GM19193 (cell line): ENCODE measurements around the gene NOS1.

Source experiments
- POLR2A ChIP-seq: IDR thresholded peaks from 4 replicates; pipeline ENCODE4 v1.6.1; 2011; ENCODE audit not compliant: insufficient read depth, insufficient read length; ENCODE audit errors: extremely low read depth

Gene NOS1

DNA sequence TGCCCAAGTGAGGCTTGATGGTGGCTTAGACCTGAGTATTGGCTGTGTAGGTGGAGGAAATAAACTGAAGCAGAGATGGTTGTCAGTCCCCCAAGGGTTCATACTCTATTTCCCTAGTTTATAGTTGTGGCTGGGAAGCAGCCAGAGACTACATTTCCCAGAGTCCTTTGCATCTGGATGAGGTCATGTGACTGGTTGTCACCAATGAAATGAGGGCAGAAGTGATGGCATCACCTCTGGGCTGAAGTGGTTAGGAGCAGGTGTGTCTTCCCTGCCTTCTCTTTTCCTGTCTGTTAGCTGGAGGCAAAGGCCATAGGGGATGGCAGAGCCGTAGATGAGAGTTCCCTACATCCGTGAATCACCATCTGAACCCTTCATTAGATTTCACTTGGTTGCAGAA, 16.3 kb upstream of the NOS1 start:
- no peak for TF ChIP-seq POLR2A

DNA sequence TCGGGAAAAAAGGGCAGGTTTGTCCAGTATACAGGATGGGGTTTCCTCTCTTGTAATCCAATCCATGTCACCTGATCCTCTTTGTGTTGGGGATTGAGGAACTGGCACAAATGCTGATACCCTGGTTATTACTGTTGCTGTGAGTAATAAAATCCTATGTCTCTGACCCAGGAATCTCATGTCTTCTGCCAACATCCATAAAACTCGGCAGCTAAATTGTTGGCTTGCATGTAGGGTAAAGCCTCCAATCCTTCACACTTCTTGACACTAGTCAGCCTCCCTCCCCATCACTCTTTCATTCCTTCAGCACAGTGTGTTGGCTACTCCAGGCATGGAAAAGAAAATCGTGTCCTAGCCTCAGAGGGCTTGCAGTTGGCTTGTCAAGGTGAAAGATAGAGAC, 9.2 kb upstream of the NOS1 start:
- TF ChIP-seq POLR2A = no peak

DNA sequence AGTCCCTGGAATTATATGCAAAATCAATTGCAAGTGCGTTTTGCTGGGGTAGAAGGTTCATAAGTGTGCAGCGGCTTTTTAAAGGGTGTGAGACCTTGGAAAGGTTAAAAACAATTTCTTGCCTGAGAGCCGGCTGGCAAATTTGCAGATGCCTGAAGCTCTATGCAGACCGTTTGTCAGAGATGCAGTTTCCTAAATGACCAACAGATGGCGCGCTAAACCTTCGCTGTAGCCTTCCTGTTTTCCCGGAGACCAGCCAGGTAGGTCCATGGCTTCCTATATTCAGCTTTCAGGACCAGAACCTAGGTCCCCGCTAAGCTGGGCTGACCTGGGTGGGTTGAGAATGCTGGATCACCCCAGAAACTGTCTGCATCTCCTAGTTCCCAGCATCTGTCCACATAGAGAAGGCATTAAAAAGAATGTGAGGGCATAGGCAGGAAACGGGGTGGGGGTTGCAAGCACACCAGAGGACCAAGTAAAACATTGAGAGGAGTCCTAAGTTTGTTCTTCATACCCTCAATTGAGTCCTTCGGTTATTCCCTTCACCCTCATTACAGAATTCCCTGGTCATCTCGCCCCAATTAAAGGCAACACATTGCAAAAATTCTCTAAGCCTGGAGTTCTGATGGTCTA, 5.7 kb upstream of the NOS1 start:
- no peak for TF ChIP-seq POLR2A

DNA sequence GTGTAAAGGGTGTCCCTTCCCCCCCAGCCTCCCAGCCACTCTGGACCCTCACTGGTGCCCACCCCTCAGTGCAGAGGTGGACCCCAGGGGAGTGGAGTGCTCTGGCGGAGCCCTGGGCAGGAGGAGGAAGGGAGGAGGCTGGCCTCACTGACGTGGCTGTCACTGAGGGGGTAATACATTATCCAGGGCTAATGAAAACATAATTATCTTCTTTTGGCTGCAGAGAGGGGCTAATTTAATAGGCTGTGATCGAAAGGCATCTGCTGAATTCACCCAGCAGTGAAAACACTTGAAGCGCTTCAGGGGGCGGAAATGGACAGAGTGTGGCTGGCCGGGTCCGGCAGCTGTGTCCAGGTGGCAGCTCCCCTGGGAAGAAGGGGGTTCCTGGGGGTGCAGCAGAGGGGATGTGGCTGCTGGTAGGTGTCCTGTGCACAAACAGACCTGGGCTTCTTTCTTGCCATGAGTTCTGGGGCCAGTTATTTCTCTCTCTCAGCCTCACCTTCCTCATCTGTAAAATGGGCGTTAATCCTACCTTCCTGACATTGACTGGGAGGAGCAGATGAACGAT, 3.7 kb upstream of the NOS1 start:
- TF ChIP-seq POLR2A = no peak

DNA sequence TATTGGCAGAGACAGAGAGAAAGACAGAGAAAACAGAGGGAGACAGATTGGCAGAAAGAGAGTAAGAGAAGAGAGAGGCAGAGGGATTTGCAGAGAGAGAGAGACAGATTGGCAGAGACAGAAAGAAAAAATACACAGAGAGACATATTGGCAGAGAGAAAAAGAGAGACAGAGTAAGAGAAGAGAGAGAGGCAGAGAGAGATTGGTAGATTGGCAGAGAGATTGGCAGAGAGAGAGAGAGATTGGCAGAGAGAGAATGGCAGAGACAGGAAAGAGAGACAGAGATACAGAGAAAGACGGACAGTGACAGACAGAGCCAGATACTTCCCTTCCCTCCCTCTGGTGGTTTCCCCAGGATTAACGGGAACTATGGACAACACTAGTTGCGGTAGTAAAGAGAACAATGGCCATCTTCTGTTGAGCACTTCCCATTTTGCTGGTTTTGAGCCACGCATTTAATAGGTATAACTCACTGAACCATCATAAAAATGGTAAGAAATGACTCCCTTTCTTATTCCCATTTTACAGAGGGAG, 2.6 kb upstream of the NOS1 start:
- no peak for TF ChIP-seq POLR2A

DNA sequence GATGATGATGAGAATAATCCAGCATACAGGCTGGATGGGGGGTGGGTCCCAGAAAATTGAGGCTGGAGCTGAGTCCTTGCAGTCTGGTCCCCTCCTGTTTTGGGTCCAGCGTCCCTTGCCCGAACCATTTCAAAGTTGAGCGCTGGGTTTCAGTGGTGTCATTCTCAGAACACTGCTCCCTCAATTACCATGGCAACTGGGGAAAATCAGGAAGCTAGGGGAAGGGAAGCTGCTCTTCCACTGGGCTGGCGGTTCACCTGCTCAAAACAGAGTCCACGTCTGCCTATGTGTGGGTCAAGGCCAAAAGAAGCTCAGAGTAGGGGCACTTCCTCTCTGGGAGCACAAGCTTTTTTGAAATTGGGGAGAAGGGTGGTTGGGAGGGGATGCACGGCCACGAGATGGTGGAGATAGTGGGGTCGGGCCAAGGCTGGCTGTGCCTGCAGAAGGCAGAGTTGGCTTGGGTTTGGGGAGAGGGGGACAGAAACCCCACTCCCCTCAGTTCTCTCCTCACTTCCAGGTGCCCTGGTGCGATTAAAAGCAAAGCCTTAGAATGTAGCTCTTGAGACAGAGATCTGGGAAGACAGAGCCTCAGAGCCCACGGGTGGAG, 1.7 kb upstream of the NOS1 start:
- TF ChIP-seq POLR2A = no peak

DNA sequence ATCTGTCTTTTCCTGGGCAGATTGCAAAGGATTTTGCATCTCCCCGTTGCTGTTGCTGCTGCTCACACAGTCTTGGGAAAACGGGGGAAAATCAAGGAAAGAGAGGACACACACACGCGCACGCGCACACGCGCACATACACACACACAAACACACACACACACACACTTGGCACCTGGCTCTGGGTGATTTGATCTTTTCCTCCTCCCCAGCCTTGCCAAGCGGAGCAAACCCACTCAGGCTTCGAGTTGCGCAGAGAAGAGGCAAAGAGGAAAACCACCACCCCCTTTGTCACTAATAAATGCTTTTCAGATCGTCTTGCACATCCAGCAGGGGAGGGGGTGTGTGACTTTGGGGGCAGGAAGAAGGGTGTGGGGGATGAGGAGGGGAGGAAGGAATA, 965 bp upstream of the NOS1 start:
- no peak for TF ChIP-seq POLR2A

DNA sequence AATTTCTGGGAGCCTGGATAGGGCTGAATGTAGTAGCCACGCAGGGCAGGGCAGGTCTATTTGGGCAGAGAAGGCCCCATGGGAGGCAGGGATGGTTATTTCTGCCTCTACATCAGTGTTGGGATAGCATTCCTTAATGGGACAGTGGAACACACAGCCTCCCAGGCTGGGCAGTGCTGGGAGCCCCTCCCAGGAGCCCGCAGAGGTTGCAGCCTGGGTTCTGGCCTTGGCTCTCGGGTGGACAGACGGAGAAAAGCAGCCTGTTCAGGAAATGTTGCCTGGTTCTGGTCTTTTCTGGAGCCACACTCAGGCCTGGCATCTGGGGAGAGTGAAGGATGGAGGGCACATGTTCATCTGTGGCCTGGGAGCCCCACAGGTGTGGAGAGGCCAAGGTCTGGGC, 479 bp upstream of the NOS1 start:
- TF ChIP-seq POLR2A = no peak

DNA sequence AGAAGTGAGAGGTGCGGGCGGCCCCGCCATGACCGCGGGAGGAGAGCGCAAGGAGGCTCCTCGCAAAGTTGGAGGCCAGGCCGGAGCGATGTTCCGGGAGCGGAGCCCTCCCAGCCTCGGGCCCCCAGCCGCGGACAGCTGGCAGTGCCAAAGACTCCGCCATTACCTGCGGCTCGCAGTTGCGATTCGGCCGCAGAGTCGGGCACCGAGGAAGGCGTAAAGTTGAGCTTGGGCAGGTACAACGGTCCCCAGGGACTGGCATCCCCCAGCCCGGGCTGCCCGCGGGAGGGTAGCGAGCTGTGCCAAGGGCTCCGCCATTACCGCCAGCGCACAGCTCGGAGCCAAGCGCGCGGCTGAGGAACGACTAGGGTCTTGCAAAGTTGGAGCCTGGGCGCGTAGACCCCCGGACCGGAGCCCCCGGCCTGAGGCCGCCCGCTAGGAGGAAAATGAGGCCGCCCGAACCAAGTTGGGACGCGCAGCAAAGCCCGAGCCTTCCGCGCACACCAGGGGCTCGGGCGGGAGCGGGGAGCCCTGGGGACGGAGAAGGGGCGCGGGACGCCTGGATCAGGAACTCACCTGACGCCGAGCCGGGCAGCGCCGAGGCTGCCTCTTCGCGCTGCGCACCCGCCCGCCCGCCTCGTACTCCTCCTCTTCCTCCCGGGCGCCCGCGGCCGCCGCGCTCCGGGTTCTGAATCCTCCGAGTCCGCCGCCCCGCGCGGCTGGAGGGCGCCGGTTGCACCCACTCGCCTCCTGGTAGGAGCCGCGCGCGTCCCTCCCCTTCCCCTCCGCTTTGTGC, 677 bp downstream of the NOS1 start:
- no peak for TF ChIP-seq POLR2A

DNA sequence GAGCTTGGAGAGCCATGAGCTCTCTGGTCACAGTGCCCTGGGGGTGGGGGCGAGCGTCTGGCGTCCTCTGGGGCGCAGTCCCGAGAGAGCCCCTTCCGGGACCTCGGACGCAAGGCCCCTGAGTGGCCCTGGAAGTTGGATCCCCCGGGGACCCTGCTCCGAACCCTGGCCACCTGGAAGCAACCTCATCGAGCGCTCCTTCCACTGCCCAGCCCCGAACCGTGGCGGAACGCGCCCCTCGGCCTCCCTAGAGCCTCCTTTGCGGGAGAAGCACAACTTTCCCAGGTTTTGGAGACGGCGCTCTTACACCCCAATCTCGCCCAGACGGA, 1.2 kb downstream of the NOS1 start:
- TF ChIP-seq POLR2A = no peak

DNA sequence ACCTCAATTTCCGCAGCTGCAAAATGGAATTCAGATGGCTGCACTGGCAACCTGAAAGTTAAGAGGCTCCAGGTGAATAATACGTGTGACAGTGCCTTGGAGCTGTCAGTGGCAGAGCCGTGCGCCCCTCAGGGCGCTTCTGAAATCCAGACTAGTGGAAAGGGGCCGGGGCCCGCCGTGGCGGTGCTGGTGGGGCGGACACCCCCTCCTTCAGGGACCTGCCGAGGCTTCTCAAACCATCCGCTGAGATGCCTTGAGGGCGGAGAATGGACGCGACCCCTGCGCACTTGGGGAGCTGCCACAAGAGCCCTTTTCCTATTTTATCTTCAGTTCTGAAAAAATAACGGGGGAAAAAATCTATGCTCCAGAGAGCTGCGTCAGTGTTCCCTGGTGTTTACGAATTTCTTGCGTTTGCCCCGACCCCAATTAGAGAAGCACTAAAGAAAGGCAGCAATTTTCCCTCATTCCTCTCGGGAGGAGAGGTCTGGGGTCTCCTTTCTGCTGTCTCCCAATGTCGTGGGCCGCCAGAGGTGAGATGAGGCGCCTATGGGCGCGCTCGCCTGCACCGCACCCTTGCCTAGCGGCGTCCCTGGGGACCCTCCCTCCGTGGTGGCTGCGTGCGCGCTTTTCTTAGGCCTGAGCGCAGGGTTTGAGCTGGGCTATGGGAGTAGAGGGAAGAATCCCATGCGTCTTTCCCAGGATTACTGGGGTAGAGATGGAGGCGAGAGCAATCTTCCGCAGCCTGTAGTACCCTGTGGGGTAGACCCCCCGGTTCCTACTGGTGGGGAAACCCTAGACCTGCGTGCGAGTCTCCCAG, 2.2 kb downstream of the NOS1 start:
- no peak for TF ChIP-seq POLR2A

DNA sequence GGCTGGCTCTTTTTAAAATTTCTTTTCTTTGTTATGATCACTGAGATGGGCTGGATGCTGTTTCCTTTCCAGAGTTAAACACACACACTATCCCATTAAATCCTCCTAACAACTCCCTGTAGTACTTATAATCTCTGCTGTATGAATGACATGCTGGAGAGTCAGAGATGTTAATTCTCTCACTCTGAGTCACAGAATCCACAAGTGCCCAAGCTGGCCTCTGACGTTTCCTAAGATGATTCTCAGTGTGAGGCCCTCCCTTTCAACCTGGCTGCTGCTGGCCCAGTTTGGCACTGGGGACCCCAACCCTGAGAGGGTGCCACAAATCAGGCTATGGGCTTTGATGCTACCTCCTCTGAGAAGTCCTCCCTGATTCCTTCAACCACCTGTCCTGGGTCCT, 5.4 kb downstream of the NOS1 start:
- no peak for TF ChIP-seq POLR2A

DNA sequence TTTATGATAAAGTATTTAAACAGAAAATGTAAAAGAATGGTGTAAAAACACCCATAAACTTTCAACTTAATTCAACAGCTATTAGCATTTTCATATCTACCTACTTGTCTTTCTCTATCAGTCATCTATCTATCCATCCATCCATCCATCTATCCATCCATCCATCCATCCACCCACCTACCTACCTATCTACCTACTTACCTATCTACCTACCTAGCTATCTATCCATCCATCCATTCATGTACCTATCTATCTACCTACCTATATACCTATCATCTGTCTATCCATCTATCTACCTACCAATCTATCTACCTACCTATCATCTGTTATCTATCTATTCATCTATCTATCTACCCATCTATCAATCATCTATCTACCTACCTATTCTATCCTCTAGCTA, 8.5 kb downstream of the NOS1 start:
- no peak for TF ChIP-seq POLR2A

DNA sequence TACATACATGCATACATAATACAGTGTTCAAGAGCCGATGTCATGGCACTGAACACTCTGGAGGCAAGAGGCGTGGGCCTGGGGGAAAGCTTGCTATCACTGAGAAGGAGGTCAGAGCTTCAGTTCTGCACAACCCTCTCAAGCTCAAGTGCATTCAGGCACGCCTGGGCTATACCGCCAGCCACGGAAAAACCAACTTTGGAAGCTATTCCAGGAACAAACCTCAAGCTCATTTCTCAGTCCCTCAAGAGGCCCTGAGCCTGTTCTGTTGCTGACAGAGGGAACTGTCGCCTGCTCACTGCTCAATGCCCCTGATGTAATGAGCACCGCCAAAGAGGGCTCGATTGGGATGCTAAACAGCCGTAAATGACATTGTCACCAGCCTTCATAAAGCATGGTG, 9.2 kb downstream of the NOS1 start:
- no peak for TF ChIP-seq POLR2A

DNA sequence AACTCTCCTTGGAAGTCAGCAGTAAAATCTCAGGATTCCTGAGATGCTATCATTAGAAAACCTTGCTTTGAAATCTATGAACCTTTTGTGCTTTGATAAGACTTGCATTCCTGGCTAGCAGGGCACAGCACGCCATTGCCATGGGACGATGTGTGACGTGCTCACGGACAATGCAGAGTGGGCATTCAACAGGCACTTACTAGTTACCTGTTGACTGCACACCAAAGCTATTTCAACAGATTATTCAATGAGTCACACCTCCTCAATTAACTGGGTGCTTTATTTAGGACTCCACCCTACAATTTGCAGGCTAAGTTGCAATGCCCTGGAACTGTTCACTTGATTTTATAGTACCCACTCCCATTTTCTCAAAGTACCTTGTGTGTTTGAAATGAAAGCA, 11.3 kb downstream of the NOS1 start:
- TF ChIP-seq POLR2A = no peak
